Kidney (tissue), 14 donors: ENCODE data around the gene VAMP2. TPM values are rescaled to one million over a fixed set of nuclear protein-coding genes. Genes with fewer than 3 reads are reported as not detected.

Experiments
- DNase-seq, 5 donors: peaks; one replicate each; pipeline ENCODE4 v3.0.0-alpha.2; 2013 to 2020
- FAIRE-seq: peaks from 2 replicates; lab custom pipeline; 2012; peaks lifted over from hg19 to GRCh38; lab: Jason Lieb, UNC
- H3K27ac ChIP-seq, 2 donors: one replicate each; pipeline ENCODE4 v1.7.0; 2013; ENCODE audit warnings: low read depth in 2 of 2, low read length in 2 of 2, inconsistent platforms in 1 of 2
- H3K27me3 ChIP-seq: one replicate; pipeline ENCODE4 v1.7.1; 2013; ENCODE audit warnings: low read length, inconsistent platforms; ENCODE audit not compliant: control insufficient read depth, insufficient read depth
- H3K36me3 ChIP-seq, 3 donors: one replicate each; pipeline versions ENCODE4 v1.7.0 to v1.7.1; 2013; ENCODE audit warnings: low read length in 3 of 3, control low read depth in 1 of 3, inconsistent platforms in 1 of 3; ENCODE audit not compliant: insufficient read depth in 3 of 3, control insufficient read depth in 2 of 3
- H3K4me1 ChIP-seq, 3 donors: one replicate each; pipeline versions ENCODE4 v1.7.0 to v1.7.1; 2013; ENCODE audit warnings: low read length in 3 of 3, inconsistent platforms in 1 of 3, low read depth in 1 of 3; ENCODE audit not compliant: control insufficient read depth in 2 of 3, insufficient read depth in 2 of 3
- H3K4me3 ChIP-seq, 3 donors: one replicate each; pipeline versions ENCODE4 v1.7.0 to v1.8.1; 2013; ENCODE audit warnings: low read length in 3 of 3, control low read depth in 1 of 3, inconsistent platforms in 1 of 3
- H3K9ac ChIP-seq, 3 donors: one replicate each; pipeline versions ENCODE4 v1.7.0 to v1.7.1; 2013; ENCODE audit warnings: low read length in 3 of 3, control low read depth in 1 of 3, inconsistent platforms in 1 of 3
- H3K9me3 ChIP-seq, 3 donors: one replicate each; pipeline versions ENCODE4 v1.7.0 to v1.7.1; 2013; ENCODE audit warnings: low read length in 3 of 3, control low read depth in 1 of 3, inconsistent platforms in 1 of 3; ENCODE audit not compliant: control insufficient read depth in 2 of 3, insufficient read depth in 1 of 3
- CTCF ChIP-seq: IDR thresholded peaks from 3 replicates; pipeline ENCODE4 v1.5.1; 2012; ENCODE audit warnings: mild to moderate bottlenecking, moderate library complexity, borderline replicate concordance; ENCODE audit not compliant: insufficient read depth; ENCODE audit errors: extremely low read depth
- intact Hi-C: fragments of 100-400 bp; cut with DNase I; formaldehyde crosslinking; loops from one replicate; pipeline ENCODE4 v1.11.1; 2022
- polyA plus RNA-seq: library from polyadenylated mRNA; stranded (reverse); fragments of 350-450 nt; fragmentation: Illumina TruSeq; extraction: RNeasy Lipid Tissue Mini Kit (QIAGEN cat#74804); gene quantifications from one replicate; pipeline ENCODE4 v1.2.3, GENCODE V29; 2014; ENCODE audit warnings: low read depth, low replicate concordance; ENCODE audit not compliant: insufficient read depth
- total RNA-seq: library from RNA; stranded (reverse); fragmentation: NEBNext Ultra II Directional; extraction: Animal tissue kit (Norgen Biotek cat#: 25700); gene quantifications from one replicate; pipeline ENCODE4 v1.2.1, GENCODE V29; 2021
- donor health status: control.
- donor health status: control.
- donor health status: control.
- donor health status: control.
- donor health status: control.
- donor health status: DM: yes; HTN: yes; CAD: no.
- donor health status: Normal renal cell carcinoma (clear cell type).

Gene VAMP2
- total and polyA plus RNA-seq, 2 donors from 2014 or later: 107 to 124 TPM

- FAIRE-seq (no peak), DNase-seq (peak in 3 of 5 donors; percentile 26 to 71 (median 36))
- no peak for TF ChIP-seq CTCF
- Histone ChIP-seq H3K4me3 (peak overlapping the region in 1 of 3 donors; percentile 74), H3K9me3 (no peaks in the 10 kb centered on the region), H3K4me1 (peaks cover 0 to 21% (median 13%) of the 10 kb centered on the region in 3 donors), H3K36me3 (no peaks in the 10 kb centered on the region), H3K27ac (no peak overlapping the region), H3K9ac (no peak overlapping the region), H3K27me3 (peaks cover 19% of the 10 kb centered on the region)
- intact Hi-C loops: no loop called here
Measured at GRCh38 chr17:8117367-8117979, 45.3 kb downstream of the VAMP2 start.

- intact Hi-C loops: no loop called here
- Histone ChIP-seq H3K4me1 (peaks cover 0 to 16% (median 9%) of the 10 kb centered on the region in 3 donors), H3K4me3 (no peak overlapping the region), H3K27ac (no peak overlapping the region), H3K36me3 (no peaks in the 10 kb centered on the region), H3K9me3 (no peaks in the 10 kb centered on the region), H3K27me3 (peaks cover 17% of the 10 kb centered on the region), H3K9ac (no peak overlapping the region)
- FAIRE-seq: no peak
- no peak for DNase-seq
- no peak for TF ChIP-seq CTCF
Measured at GRCh38 chr17:8116776-8117175, 46.0 kb downstream of the VAMP2 start.

- no peak for TF ChIP-seq CTCF
- H3K36me3 ChIP-seq: no peaks in the 10 kb centered on the region
- no peaks in the 10 kb centered on the region for H3K9me3 ChIP-seq
- DNase-seq (no peak), FAIRE-seq (no peak)
- peaks cover 8% of the 10 kb centered on the region for H3K27me3 ChIP-seq
- H3K27ac ChIP-seq: no peak overlapping the region
- peaks cover 0 to 4% (median 0%) of the 10 kb centered on the region in 3 donors for H3K4me1 ChIP-seq
- no peak overlapping the region for H3K4me3 ChIP-seq
- intact Hi-C loops: no loop called here
- no peak overlapping the region for H3K9ac ChIP-seq
Measured at GRCh38 chr17:8110907-8111306, 51.8 kb downstream of the VAMP2 start.

- intact Hi-C loops: no loop called here
- Histone ChIP-seq H3K4me3 (no peak overlapping the region), H3K9ac (no peak overlapping the region), H3K27me3 (peaks cover 7% of the 10 kb centered on the region), H3K27ac (no peak overlapping the region), H3K36me3 (no peaks in the 10 kb centered on the region), H3K4me1 (peaks cover 0 to 4% (median 0%) of the 10 kb centered on the region in 3 donors), H3K9me3 (no peaks in the 10 kb centered on the region)
- no peak for TF ChIP-seq CTCF
- DNase-seq (no peak), FAIRE-seq (no peak)
Measured at GRCh38 chr17:8110456-8110804, 52.3 kb downstream of the VAMP2 start.
